Brain microvascular endothelial cell (primary cell): ENCODE measurements around the gene ABCC4.

Source experiments
- DNase-seq: peaks from one replicate; pipeline ENCODE4 v3.0.0-alpha.2; 2020
- H3K27ac ChIP-seq: fragments of 250-450 bp; sonication (Bioruptor Pico); 2 replicates; pipeline ENCODE4 v1.5.1; 2020; ENCODE audit warnings: mild to moderate bottlenecking, moderate library complexity
- H3K27me3 ChIP-seq: fragments of 250-450 bp; sonication (Bioruptor Pico); replicated peaks from 2 replicates; pipeline ENCODE4 v1.5.1; 2020; ENCODE audit warnings: mild to moderate bottlenecking
- H3K36me3 ChIP-seq: fragments of 250-450 bp; sonication (Bioruptor Pico); replicated peaks from 2 replicates; pipeline ENCODE4 v1.5.1; 2020; ENCODE audit warnings: mild to moderate bottlenecking
- H3K4me3 ChIP-seq: 2 replicates; pipeline ENCODE4 v1.5.1; 2011; ENCODE audit warnings: low read depth, mild to moderate bottlenecking, control low read depth, low read length, moderate library complexity
- CTCF ChIP-seq: IDR thresholded peaks from 2 replicates; pipeline ENCODE4 v1.5.1; 2011; ENCODE audit warnings: low read depth, mild to moderate bottlenecking, moderate library complexity, low read length, control low read depth, inconsistent platforms; ENCODE audit errors: missing control alignments
- in situ Hi-C: cut with HindIII; loops from 2 replicates; pipeline ENCODE4 v1.10.0; 2017; ENCODE audit warnings: low sequenced_read_pairs, low pct_ligation_motif_present

The ABCC4 gene

GRCh38 chr13:95075506-95075905 is 225.7 kb downstream of the ABCC4 start:
- Histone ChIP-seq H3K27ac (no peak overlapping the region), H3K4me3 (no peak overlapping the region), H3K36me3 (no peaks in the 10 kb centered on the region), H3K27me3 (no peaks in the 10 kb centered on the region)
- TF ChIP-seq CTCF: no peak
- in situ Hi-C loops: no loop called here
- no peak for DNase-seq

GRCh38 chr13:95074820-95075219 is 226.4 kb downstream of the ABCC4 start:
- no peak for DNase-seq
- no peaks in the 10 kb centered on the region for H3K27me3 ChIP-seq
- no peak overlapping the region for H3K27ac ChIP-seq
- no peaks in the 10 kb centered on the region for H3K36me3 ChIP-seq
- no peak overlapping the region for H3K4me3 ChIP-seq
- TF ChIP-seq CTCF: no peak
- in situ Hi-C loops: no loop called here

- no peak overlapping the region for H3K27ac ChIP-seq
- no peak overlapping the region for H3K4me3 ChIP-seq
- no peaks in the 10 kb centered on the region for H3K27me3 ChIP-seq
- DNase-seq: no peak
- no peak for TF ChIP-seq CTCF
- in situ Hi-C loops: no loop called here
- no peaks in the 10 kb centered on the region for H3K36me3 ChIP-seq
Observed at GRCh38 chr13:95073747-95074311, 227.4 kb downstream of the ABCC4 start.

- no peak overlapping the region for H3K4me3 ChIP-seq
- H3K27ac ChIP-seq: no peak overlapping the region
- no peak for TF ChIP-seq CTCF
- H3K36me3 ChIP-seq: no peaks in the 10 kb centered on the region
- H3K27me3 ChIP-seq: no peaks in the 10 kb centered on the region
- no peak for DNase-seq
- in situ Hi-C loops: no loop called here
Observed at GRCh38 chr13:95067303-95067702, 233.9 kb downstream of the ABCC4 start.

GRCh38 chr13:95060014-95060519 is 241.2 kb downstream of the ABCC4 start:
- Histone ChIP-seq H3K4me3 (no peak overlapping the region), H3K27me3 (no peaks in the 10 kb centered on the region), H3K36me3 (no peaks in the 10 kb centered on the region), H3K27ac (no peak overlapping the region)
- in situ Hi-C loops: no loop called here
- no peak for TF ChIP-seq CTCF
- DNase-seq: no peak

- no peak for TF ChIP-seq CTCF
- no peak overlapping the region for H3K4me3 ChIP-seq
- in situ Hi-C loops: no loop called here
- no peak overlapping the region for H3K27ac ChIP-seq
- H3K36me3 ChIP-seq: no peaks in the 10 kb centered on the region
- H3K27me3 ChIP-seq: no peaks in the 10 kb centered on the region
- DNase-seq: no peak
Observed at GRCh38 chr13:95059306-95059705, 241.9 kb downstream of the ABCC4 start.
